HepG2 (cell line): ENCODE measurements around the gene MARCHF11. TPM values are rescaled to one million over a fixed set of nuclear protein-coding genes. Genes with fewer than 3 reads are reported as not detected.

ENCODE experiments used
- MED8 ChIP-seq: sonication (generic); formaldehyde crosslinking; IDR thresholded peaks from 2 replicates; pipeline ENCODE4 v1.8.1; 2023; ENCODE audit warnings: mild to moderate bottlenecking, missing genetic modification reagents; ENCODE audit not compliant: insufficient replicate concordance
- ZNF274 ChIP-seq: sonication (generic); formaldehyde crosslinking; IDR thresholded peaks from 2 replicates; pipeline ENCODE4 v1.5.1; 2020; ENCODE audit warnings: mild to moderate bottlenecking, missing genetic modification reagents
- polyA plus RNA-seq, 8 experiments: library from polyadenylated mRNA; depleted of rRNA in 3 of 8; stranded (reverse) in 7 of 8; unstranded in 1 of 8; fragments of >200 nt; fragmentation: Illumina TruSeq in 4 of 8; extraction: Trizol in 4 of 8; gene quantifications; 2 replicates each; pipeline versions ENCODE4 v1.2.1 to v1.2.3, GENCODE V29; 2011 to 2016; ENCODE audit warnings: low read depth in 4 of 8, missing spikeins in 1 of 8, mixed read lengths in 1 of 8; ENCODE audit not compliant: insufficient read depth in 1 of 8
- total RNA-seq, 5 experiments: library from RNA; depleted of rRNA; stranded (reverse); fragments of >200 nt; fragmentation: Illumina TruSeq; extraction: Trizol; gene quantifications; 2 replicates each; pipeline ENCODE4 v1.2.3, GENCODE V29; 2016; ENCODE audit warnings: low read depth in 1 of 5
- TF ChIP-seq, protein P1 (sequence below): sonication (generic); formaldehyde crosslinking; IDR thresholded peaks from 2 replicates; pipeline ENCODE4 v1.5.1; 2020; ENCODE audit warnings: missing genetic modification reagents, mild to moderate bottlenecking, borderline replicate concordance
- TF ChIP-seq, protein P2 (sequence below): sonication (generic); formaldehyde crosslinking; IDR thresholded peaks from 2 replicates; pipeline ENCODE4 v1.4.0; 2020; ENCODE audit warnings: missing genetic modification reagents, mild to moderate bottlenecking, borderline replicate concordance
- TF ChIP-seq, protein P3 (sequence below): sonication (generic); formaldehyde crosslinking; IDR thresholded peaks from 2 replicates; pipeline ENCODE4 v1.4.0; 2020; ENCODE audit warnings: missing genetic modification reagents
- TF ChIP-seq, protein P4 (sequence below): sonication (generic); formaldehyde crosslinking; IDR thresholded peaks from 2 replicates; pipeline ENCODE4 v1.4.0; 2020; ENCODE audit warnings: missing genetic modification reagents, borderline replicate concordance

Gene MARCHF11
- total and polyA plus RNA-seq, 2 of the 13 experiments (the other 11 are each of a cell fraction or from before 2014, with no cell fraction given): not detected

DNA sequence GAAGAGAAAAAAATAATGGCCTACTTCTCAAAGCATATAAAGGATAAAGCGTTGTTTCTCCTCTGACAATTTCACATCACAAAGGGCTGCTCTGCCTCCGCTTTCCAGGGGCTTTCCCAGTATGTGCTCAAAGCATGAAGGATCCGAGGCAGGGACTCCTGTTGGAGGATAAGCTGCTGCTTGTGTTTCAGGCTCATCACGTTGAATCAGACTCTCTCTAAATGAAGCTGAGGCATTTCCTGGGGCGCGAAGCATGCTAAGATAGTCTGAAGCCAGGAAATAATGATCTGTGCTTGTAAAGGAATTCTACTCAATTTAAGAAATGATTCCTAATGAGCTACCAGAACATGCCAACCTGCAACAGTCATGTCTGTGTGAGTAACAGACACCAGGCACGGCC, 97.5 kb downstream of the MARCHF11 start (continued):
- TF ChIP-seq MED8 (CRISPR knock-in tag) (no peak), ZNF274 (CRISPR knock-in tag) (no peak)
- TF ChIP-seq, protein P1, sequence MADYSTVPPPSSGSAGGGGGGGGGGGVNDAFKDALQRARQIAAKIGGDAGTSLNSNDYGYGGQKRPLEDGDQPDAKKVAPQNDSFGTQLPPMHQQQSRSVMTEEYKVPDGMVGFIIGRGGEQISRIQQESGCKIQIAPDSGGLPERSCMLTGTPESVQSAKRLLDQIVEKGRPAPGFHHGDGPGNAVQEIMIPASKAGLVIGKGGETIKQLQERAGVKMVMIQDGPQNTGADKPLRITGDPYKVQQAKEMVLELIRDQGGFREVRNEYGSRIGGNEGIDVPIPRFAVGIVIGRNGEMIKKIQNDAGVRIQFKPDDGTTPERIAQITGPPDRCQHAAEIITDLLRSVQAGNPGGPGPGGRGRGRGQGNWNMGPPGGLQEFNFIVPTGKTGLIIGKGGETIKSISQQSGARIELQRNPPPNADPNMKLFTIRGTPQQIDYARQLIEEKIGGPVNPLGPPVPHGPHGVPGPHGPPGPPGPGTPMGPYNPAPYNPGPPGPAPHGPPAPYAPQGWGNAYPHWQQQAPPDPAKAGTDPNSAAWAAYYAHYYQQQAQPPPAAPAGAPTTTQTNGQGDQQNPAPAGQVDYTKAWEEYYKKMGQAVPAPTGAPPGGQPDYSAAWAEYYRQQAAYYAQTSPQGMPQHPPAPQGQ (CRISPR knock-in tag): no peak
- TF ChIP-seq, protein P2, sequence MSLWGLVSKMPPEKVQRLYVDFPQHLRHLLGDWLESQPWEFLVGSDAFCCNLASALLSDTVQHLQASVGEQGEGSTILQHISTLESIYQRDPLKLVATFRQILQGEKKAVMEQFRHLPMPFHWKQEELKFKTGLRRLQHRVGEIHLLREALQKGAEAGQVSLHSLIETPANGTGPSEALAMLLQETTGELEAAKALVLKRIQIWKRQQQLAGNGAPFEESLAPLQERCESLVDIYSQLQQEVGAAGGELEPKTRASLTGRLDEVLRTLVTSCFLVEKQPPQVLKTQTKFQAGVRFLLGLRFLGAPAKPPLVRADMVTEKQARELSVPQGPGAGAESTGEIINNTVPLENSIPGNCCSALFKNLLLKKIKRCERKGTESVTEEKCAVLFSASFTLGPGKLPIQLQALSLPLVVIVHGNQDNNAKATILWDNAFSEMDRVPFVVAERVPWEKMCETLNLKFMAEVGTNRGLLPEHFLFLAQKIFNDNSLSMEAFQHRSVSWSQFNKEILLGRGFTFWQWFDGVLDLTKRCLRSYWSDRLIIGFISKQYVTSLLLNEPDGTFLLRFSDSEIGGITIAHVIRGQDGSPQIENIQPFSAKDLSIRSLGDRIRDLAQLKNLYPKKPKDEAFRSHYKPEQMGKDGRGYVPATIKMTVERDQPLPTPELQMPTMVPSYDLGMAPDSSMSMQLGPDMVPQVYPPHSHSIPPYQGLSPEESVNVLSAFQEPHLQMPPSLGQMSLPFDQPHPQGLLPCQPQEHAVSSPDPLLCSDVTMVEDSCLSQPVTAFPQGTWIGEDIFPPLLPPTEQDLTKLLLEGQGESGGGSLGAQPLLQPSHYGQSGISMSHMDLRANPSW (CRISPR knock-in tag): no peak
- TF ChIP-seq, protein P3, sequence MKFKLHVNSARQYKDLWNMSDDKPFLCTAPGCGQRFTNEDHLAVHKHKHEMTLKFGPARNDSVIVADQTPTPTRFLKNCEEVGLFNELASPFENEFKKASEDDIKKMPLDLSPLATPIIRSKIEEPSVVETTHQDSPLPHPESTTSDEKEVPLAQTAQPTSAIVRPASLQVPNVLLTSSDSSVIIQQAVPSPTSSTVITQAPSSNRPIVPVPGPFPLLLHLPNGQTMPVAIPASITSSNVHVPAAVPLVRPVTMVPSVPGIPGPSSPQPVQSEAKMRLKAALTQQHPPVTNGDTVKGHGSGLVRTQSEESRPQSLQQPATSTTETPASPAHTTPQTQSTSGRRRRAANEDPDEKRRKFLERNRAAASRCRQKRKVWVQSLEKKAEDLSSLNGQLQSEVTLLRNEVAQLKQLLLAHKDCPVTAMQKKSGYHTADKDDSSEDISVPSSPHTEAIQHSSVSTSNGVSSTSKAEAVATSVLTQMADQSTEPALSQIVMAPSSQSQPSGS (CRISPR knock-in tag): no peak
- TF ChIP-seq, protein P4, sequence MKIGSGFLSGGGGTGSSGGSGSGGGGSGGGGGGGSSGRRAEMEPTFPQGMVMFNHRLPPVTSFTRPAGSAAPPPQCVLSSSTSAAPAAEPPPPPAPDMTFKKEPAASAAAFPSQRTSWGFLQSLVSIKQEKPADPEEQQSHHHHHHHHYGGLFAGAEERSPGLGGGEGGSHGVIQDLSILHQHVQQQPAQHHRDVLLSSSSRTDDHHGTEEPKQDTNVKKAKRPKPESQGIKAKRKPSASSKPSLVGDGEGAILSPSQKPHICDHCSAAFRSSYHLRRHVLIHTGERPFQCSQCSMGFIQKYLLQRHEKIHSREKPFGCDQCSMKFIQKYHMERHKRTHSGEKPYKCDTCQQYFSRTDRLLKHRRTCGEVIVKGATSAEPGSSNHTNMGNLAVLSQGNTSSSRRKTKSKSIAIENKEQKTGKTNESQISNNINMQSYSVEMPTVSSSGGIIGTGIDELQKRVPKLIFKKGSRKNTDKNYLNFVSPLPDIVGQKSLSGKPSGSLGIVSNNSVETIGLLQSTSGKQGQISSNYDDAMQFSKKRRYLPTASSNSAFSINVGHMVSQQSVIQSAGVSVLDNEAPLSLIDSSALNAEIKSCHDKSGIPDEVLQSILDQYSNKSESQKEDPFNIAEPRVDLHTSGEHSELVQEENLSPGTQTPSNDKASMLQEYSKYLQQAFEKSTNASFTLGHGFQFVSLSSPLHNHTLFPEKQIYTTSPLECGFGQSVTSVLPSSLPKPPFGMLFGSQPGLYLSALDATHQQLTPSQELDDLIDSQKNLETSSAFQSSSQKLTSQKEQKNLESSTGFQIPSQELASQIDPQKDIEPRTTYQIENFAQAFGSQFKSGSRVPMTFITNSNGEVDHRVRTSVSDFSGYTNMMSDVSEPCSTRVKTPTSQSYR (CRISPR knock-in tag): no peak
